HL-60 (cell line): Measurements from ENCODE around the gene SLAMF9.

Experiments
- DNase-seq, 2 experiments: peaks; one replicate each; pipeline ENCODE4 v3.0.0-alpha.2; 2010 to 2020; ENCODE audit warnings: low read depth in 1 of 2, low spot score in 1 of 2
- H3K27ac ChIP-seq: fragments of 250-450 bp; sonication (Bioruptor Pico); replicated peaks from 2 replicates; pipeline ENCODE4 v1.5.1; 2020; ENCODE audit warnings: mild to moderate bottlenecking, moderate library complexity
- H3K27me3 ChIP-seq: fragments of 250-450 bp; sonication (Bioruptor Pico); 2 replicates; pipeline ENCODE4 v1.5.1; 2021; ENCODE audit warnings: mild to moderate bottlenecking, moderate library complexity; ENCODE audit not compliant: insufficient read depth, poor library complexity, severe bottlenecking
- H3K4me3 ChIP-seq: replicated peaks from 2 replicates; pipeline ENCODE4 v1.5.1; 2011; ENCODE audit warnings: mild to moderate bottlenecking, control low read depth, low read length; ENCODE audit not compliant: insufficient read depth
- CTCF ChIP-seq: IDR thresholded peaks from one replicate; pipeline ENCODE4 v1.5.1; 2011; ENCODE audit warnings: low read length, control low read depth, inconsistent platforms; ENCODE audit not compliant: insufficient read depth
- GABPA ChIP-seq: IDR thresholded peaks from 2 replicates; pipeline ENCODE4 v1.6.1; 2012; ENCODE audit warnings: low read depth
- POLR2AphosphoS5 ChIP-seq: IDR thresholded peaks from 2 replicates; pipeline ENCODE4 v1.6.1; 2012; ENCODE audit warnings: low read depth
- REST ChIP-seq: IDR thresholded peaks from 2 replicates; pipeline ENCODE4 v1.6.1; 2012; ENCODE audit warnings: low read depth; ENCODE audit not compliant: insufficient replicate concordance
- SPI1 ChIP-seq: IDR thresholded peaks from 2 replicates; pipeline ENCODE4 v1.6.1; 2012; ENCODE audit warnings: low read depth, mild to moderate bottlenecking, borderline replicate concordance

The SLAMF9 gene

GRCh38 chr1:159955456-159955855, 1.4 kb upstream of the SLAMF9 start:
- TF ChIP-seq POLR2AphosphoS5 (no peak), REST (no peak), GABPA (no peak), CTCF (no peak), SPI1 (no peak)
- no peak overlapping the region for H3K27ac ChIP-seq

GRCh38 chr1:159952932-159953331, 1.1 kb downstream of the SLAMF9 start:
- no peak overlapping the region for H3K27ac ChIP-seq
- no peak overlapping the region for H3K4me3 ChIP-seq
- DNase-seq: no peak
- TF ChIP-seq SPI1 (no peak), REST (no peak), GABPA (no peak), CTCF (no peak), POLR2AphosphoS5 (no peak)
- H3K27me3 ChIP-seq: peaks cover 4% of the 10 kb centered on the region

More at GRCh38 chr1:159955456-159955855, 1.4 kb upstream of the SLAMF9 start:
- no peak for DNase-seq
- Histone ChIP-seq H3K27me3 (peaks cover 4% of the 10 kb centered on the region), H3K4me3 (no peak overlapping the region)

- peaks cover 10% of the 10 kb centered on the region for H3K27me3 ChIP-seq
- H3K4me3 ChIP-seq: no peak overlapping the region
- TF ChIP-seq POLR2AphosphoS5 (no peak), CTCF (no peak), GABPA (no peak), REST (no peak), SPI1 (no peak)
- H3K27ac ChIP-seq: no peak overlapping the region
- DNase-seq: no peak
These were observed 2.5 kb downstream of the SLAMF9 start for GRCh38 chr1:159951551-159951950.
